Stimulated activated CD8-positive, alpha-beta memory T cell treated with anti-CD3 and anti-CD28 coated beads, Interleukin-2, amount 100 ng/mL, for 1 hour (primary cell): ENCODE results near the gene CMKLR1.

Experiments used
- DNase-seq, 2 donors: peaks; one replicate each; pipeline ENCODE4 v3.0.0-alpha.2; 2020; ENCODE audit warnings: low read depth in 2 of 2

The CMKLR1 gene

GRCh38 chr12:108298761-108299275, 40.3 kb downstream of the CMKLR1 start:
- no peak for DNase-seq

DNA sequence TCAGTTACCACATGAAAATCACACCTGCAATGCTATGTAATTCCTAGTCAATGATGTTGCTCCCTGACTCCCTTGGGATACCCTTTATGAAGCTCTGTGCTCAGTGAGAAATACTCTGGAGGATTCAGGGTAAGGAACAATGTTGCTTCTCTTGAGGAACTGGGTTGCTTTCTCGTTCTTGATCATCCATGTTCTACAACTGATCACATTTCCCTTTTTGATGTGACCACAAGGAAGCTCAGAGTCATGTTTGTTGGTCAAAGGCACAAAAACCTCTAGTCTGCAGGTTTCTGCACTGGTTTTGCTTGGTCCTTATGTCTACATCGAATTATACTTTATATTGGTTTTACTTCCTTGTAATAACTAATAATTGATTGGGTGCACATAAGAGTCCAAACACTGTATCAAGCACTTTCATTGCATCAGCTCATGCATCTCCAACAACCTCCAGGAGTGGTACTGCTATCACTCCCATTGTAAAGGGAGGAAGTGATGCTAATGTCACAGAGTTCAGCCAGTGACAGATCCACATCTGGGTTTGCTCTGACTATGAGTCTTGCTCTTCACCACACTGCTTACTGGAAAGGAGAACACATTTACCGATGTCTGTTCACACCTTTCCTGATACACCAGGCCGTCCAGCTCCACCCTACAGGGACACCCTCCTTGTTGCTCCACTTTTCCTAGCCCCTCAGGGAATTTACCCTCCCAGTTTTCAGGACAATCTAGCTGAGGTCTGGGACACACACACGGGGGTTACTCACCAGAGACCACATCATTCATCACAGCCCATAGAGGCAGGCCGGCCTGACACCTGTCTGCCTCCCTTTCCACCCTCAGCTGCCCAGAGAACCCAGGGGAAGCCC, 41.0 kb downstream of the CMKLR1 start:
- no peak for DNase-seq

DNA sequence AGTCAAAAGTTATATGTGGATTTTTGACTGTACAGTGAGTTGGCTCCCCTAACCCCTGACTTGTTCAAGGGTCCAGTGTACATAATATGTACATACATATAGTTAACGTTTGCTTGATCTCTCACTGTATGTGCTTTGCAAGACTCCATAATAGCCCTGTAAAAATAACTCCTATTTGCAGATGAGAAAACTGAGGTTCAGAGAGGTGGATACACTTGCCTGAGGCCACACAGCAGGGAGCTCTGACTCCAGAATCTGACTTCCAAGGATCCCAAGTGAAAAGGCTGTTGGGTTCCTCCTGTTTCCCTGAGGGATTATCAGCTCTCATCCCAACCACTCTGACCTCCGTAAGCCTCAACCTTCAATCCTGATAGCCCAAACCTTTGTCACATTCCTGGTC, 41.7 kb downstream of the CMKLR1 start:
- no peak for DNase-seq

DNA sequence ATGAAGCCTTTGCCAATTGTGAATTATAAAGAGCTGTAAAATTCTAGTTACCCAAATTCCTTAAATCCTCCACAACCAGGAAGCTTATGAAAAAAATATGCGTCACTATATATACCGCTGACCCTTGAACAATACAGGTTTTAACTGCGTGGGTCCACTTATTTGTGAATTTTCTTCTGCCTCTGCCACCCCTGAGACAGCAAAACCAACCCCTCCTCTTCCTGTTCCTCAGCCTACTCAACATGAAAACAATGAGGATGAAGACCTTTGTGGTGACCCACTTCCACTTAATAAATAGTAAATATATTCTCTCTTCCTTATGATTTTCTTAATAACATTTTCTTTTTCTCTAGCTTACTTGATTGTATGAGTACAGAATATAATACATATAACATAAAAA, 42.2 kb downstream of the CMKLR1 start:
- DNase-seq: no peak

DNA sequence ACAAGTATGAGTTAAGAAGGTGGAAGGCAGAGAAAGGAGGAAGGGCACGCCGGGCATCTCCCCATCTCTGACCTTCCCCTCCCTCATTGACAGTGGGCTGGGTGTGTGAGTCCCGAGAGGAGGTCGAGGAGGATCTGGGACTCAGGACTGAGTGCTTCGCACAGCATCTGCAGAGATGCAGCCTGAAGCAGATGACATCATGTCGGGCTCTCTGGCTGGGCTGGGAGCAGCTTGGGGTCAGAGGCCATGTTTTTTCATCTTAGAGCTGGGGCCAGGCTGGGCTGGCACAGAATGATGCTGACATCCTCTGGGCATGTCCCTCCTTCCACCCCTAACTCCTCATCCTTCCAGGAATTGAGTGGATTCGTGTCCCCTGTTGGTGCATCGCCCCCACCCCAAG, 43.5 kb downstream of the CMKLR1 start:
- DNase-seq: no peak

DNA sequence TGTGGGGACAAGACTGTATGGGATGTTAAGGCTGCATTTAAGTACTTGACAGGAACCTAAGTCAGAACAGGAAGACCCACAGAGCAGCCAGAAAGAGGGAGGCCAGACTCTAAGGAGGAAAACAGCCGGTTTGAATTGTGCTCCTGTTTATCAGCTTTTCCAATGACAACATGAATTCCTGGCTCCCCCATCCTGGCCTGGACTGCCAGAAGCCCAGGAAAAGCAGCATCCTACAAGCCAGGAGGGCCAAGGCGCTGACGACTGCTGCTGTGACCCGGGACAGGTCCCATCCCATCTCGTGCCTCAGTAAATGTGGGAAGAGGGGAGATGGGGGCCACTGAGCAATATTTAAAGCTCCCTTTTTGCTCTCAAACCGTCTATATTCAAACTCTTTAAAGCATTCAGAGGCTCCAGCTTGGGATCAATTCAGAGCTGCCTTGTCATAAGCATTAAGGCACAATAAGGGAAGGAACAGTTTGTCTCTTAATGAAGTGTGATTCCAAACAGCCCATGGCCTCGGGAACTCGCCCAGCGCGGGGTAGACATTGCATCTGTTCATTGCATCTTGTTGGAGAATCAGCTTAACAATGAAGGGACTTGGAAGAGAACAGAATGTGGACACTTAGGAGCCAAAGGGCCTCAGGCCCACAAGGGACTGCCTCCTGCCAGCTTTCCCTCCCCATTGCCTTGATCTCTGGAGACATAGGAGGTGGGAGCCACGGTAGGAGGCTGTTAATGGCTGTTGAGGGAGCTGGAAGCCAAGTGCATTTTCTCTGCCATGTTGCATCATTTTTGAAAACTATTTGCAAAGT, 49.6 kb downstream of the CMKLR1 start:
- no peak for DNase-seq

DNA sequence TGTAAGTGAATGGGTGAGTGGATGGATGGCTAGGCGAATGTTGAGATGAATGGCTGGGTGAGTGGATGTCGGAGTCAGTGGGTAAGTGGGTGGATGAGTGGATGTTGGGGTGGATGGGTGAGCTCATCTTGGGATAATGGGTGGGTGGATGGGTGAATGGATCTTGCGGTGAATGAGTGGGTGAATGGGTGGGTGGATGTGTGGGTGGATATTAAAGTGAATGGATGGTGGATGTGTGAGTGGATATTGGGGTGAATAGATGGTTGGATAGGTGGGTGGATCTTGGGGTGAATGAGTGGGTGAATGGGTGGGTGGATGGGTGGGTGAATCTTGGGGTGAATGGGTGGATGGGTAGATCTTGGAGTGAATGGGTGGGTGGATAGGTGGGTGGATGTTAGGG, 51.9 kb downstream of the CMKLR1 start:
- DNase-seq: no peak

GRCh38 chr12:108285016-108285415, 54.1 kb downstream of the CMKLR1 start:
- DNase-seq: no peak

DNA sequence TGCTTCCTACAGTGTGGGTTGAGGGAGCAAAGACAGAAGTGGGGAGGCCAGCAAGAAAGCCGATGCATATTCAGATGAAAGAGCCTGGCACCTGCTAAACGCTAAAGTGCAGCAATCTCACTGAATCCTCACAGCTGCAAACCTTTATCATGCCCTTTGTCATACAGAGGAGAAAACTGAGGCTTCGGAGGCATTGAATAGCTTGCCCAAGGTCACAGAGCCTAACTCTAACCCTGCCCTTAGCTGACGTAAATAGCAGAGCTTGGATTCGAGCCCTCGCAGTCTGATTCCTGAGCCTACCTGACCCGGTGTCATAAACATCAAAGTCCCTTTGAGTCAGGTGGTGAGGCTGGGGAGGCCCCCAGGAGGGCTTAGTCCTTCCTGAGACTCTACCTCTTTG, 54.9 kb downstream of the CMKLR1 start:
- no peak for DNase-seq

DNA sequence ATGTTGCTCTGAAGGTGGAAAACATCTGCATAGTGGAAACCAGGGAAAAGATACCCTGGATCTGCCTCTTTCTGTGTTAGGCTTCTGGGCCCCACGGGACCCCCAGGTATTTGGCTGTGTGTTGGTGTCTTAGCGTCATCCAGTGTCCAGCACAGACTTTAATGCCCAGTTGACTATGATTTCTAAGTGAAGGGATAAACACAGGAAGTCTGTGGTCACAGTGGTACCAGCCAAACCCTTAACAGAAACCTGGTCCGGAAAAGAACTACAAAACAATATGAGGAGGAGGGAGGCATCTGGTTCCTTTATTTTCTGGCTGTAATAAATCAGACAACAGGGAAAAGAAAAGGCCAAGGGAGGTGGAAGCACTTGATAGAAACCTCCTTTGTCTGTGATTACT, 56.4 kb downstream of the CMKLR1 start:
- DNase-seq: no peak

DNA sequence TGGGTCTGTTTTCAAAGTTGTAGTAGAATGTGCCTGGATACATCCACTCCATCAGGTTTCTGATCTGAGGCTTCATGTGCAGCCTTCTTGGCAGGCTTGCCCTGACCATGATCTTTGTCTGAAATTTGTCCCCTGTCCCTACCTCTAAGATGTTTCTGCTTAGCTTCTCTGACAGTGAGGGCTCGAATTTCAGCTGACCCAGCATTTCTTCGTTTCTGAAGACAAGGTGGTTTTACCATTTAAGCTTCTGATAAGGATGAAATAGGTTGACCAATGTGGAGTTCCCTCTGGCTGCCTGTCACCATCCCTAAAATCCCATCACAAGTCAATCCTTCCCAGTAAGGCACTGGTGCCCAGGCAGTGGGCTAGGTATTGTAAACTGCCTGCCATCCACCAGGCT, 57.0 kb downstream of the CMKLR1 start:
- no peak for DNase-seq

GRCh38 chr12:108277613-108278012, 61.5 kb downstream of the CMKLR1 start:
- no peak for DNase-seq

GRCh38 chr12:108273217-108273616, 65.9 kb downstream of the CMKLR1 start:
- DNase-seq: no peak

DNA sequence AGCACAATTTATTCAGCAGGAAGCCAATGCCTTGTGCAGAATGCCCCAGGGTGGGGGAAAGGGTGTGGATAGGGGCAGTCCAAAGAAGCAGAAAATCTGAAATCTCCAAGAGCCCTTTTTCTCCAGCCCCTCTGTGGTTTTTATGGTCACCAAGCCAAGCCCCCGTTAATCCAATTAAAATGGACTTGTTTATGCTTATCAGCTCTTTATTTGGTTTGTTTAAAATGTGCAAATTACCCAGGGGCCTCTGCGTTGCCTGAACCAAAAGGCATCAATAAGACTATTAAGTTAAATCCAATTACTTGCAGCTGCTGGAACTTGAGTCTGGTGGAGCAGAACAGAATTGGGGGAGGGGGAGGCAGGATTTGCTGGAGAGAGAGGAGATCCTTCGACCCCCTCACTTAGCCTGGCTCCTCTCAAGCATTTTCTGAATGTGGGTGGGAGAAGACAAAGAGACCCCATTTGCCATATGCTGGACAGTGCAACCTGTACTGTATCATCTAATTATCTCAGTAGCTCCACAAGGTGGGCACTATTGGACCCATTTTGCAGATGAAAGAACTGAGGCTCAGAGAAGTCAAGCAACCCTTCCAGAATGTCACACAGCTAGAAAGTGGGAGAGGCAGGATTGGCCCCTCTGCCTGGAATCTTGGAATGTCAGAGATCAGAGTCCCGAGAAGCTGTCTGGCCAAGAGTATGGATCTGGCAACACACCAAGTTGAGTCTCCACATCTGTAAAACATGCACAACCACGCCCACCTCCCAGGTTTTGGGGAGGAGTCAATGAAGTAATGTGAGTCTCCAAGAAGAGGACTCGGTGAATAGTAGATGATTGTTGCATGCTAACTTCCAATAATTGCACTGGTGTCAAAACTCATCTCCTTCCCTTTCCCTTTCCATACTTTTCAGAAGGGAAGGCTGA, 66.9 kb downstream of the CMKLR1 start:
- no peak for DNase-seq

DNA sequence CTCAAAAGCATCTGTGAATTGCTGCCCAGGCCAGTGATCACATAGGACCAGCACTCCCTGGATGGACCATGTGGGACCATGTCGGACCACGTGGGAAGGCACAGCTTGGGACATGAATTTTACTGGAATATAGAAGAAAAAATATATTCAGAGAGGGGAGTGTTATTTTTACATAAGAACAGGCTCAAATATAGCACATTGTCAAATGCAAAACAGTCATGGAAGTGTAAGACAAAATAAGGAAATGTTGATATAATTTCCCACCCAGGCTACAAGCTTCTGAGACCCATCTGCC, 68.3 kb downstream of the CMKLR1 start:
- DNase-seq: no peak

- no peak for DNase-seq
These were observed 68.9 kb downstream of the CMKLR1 start for GRCh38 chr12:108270035-108270848.

DNA sequence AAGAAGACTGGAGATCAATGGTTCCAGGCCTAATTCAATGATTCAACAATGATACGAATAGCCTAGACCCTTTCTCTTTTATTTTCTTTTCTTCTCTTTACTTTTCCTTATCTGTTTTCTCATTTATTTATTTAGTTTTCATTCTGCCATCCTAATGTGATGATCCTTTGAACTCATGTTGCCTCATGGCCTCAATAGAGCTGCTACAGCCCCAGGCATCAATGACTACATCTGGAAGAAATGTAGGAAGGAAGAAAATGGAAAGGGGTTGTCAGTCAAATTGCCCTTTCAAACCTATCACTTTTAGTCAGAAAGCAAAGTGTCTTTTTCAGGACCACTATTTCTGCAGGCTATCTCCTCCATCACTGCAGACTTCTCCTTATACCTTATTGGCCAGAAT, 69.9 kb downstream of the CMKLR1 start:
- no peak for DNase-seq

GRCh38 chr12:108268397-108268796, 70.7 kb downstream of the CMKLR1 start:
- no peak for DNase-seq

DNA sequence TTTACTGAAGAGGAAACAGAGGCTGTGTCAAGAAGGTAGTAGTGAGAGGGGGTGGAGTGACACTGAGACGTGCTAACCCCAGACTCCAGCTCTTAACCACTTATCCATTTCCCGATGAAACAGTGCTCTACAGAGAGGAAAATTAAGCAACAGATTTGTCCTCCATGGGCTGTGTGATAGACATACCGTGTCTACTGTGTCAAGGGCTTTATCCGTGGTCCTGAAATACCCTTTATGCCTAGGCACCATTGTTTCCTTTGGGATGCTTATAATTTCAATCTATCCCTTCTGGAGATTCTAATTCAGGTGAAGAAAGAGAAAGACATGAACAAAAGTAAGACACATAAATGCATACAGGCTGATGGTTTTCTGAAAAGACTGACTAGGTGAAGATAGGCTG, 71.7 kb downstream of the CMKLR1 start:
- DNase-seq: no peak

GRCh38 chr12:108266131-108266530, 73.0 kb downstream of the CMKLR1 start:
- no peak for DNase-seq

DNA sequence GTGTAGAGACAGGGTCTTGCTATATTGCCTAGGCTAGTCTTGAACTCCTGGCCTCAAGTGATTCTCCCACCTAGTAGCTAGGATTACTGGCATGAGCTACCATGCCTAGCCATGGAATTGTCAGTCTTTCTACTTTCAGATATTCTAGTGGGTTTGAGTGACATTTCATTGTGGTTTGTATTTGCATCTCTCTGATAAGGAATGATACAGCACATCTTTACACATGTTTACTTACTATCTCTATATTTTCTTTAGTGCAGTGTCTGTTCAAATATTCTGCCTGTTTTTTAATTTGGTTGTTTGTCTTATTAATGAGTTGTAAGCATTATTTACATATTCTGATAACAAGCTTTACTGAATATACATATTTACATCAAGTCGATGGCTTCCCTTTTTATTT, 73.6 kb downstream of the CMKLR1 start:
- DNase-seq: no peak
